Activated CD4-positive, CD25-positive, alpha-beta regulatory T cell treated with anti-CD3 and anti-CD28 coated beads, Interleukin-2, amount 50 U/mL, for 72 hours (primary cell): ENCODE results near the gene SOX12.
A peak's percentile ranks its signal among the peaks of the same experiment; 100 is the strongest.
"Not testable (repeated sequence)": the region's sequence is repeated elsewhere in the genome, so short reads cannot be mapped to it uniquely, and the experiment has no call there.

Source experiments
- DNase-seq: peaks from one replicate; pipeline ENCODE4 v3.0.0; 2021

The SOX12 gene

GRCh38 chr20:329851-330232 lies 4.5 kb downstream of the SOX12 start:
- DNase-seq, result no peak

DNA sequence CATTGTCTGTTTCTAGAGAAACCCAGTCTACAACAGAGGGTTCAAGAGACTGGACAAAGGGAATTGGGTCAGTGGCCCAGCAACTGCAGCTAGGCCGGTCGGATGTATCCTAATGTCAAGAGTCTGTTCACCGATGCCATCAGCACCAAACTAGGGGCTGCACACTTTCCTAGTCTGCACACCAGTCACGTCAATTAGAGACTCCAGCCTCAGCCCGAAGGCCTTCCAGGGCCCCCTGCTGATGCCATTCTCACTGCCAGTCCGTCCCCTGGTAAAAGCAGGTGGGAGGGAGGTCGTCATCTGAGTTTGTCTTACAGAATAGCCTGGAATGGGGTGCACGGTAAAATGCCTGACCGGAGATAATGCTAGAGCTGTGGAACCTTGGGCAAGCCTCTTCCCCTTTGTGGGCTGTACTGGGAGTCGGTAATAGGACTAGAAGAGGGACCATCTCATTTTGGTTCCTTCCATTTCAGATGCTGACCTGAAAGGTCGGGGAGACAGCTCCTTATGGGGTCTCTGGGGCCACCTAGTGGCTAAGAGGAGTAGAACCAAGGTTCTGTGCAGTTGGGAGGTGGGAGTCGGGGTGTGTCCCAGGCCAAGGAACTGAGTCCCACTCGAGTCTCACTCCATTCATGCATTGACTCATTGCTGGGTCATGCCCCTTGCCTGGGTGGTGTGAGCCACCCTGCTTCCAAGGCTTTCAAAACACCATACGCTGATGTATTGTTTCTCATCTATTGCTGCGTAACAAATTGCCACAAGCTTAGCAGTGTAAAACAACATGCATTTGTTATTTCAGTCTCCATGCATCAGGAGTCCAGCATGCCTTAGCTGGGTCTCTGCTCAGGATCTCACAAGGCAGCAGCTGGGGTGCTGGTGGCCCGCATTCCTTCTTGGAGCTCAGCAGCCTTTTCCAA lies 5.1 kb downstream of the SOX12 start:
- peak; percentile 57 for DNase-seq

- DNase-seq, result no peak
Measured at GRCh38 chr20:334578-334977, 9.2 kb downstream of the SOX12 start.

DNA sequence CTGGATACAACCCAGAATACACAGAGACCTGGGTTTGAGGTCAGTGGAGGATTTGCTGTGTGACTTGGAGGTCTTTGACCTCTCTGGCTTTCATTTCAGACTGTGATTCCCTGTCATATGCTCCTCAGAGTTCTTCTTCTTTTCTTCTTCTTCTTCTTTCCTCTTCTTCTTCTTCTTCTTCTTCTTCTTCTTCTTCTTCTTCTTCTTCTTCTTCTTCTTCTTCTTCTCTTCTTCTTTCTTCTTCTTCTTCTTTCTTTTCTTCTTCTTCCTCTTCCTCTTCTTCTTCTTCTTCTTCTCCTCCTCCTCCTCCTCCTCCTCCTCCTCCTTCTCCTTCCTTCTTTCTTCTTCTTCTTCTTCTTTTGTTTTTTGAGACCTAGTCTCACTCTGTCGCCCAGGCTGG lies 10.7 kb downstream of the SOX12 start:
- DNase-seq, result not testable (repeated sequence)

DNA sequence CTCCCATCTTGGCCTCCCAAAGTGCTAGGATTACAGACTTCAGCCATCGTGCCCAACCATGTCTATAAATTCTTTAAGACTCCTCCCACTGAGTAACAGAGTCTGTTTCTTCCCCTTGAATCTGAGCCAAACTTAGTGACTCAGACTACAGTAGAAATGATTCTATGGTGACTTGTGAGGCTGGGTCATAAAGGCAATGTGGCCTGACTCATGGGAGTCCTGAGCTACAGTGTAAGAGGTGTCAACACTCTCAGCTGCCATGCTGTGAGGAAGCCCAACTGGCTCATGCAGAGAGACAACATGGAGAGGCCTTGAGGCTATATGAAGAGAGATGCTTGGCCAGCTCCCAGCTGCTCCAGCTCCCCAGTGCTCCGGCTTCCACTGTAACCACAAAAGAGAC lies 16.3 kb downstream of the SOX12 start:
- no peak for DNase-seq

- DNase-seq, result no peak
Measured at GRCh38 chr20:343107-343506, 17.8 kb downstream of the SOX12 start.

- no peak for DNase-seq
Measured at GRCh38 chr20:346033-346639, 20.8 kb downstream of the SOX12 start.

GRCh38 chr20:346640-347316 lies 21.4 kb downstream of the SOX12 start, which contains the start of gene NRSN2:
Gene NRSN2, plus strand, starts transcription at chr20:347111. Its CDS starts 2,533 bp downstream, at chr20:349644.
- peak; percentile 50 for DNase-seq

DNA sequence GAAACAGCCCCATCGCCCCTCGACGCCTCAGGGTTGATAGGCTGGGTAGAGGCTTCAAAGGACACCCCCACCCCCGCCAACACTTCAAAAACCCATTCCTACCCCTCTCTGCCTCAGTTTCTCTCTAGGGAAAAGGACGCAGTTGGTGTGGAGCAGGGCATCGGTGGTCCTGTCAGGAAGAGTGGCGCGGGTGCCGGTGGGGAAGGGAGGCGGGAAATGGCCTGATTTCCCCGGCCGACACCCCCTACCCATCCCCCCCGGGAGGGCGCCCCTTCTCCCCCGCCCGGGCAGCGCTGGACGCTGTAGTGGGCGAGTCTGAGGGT lies 21.9 kb downstream of the SOX12 start:
- no peak for DNase-seq

GRCh38 chr20:347640-348484 lies 22.5 kb downstream of the SOX12 start:
- DNase-seq, result peak; percentile 66

DNA sequence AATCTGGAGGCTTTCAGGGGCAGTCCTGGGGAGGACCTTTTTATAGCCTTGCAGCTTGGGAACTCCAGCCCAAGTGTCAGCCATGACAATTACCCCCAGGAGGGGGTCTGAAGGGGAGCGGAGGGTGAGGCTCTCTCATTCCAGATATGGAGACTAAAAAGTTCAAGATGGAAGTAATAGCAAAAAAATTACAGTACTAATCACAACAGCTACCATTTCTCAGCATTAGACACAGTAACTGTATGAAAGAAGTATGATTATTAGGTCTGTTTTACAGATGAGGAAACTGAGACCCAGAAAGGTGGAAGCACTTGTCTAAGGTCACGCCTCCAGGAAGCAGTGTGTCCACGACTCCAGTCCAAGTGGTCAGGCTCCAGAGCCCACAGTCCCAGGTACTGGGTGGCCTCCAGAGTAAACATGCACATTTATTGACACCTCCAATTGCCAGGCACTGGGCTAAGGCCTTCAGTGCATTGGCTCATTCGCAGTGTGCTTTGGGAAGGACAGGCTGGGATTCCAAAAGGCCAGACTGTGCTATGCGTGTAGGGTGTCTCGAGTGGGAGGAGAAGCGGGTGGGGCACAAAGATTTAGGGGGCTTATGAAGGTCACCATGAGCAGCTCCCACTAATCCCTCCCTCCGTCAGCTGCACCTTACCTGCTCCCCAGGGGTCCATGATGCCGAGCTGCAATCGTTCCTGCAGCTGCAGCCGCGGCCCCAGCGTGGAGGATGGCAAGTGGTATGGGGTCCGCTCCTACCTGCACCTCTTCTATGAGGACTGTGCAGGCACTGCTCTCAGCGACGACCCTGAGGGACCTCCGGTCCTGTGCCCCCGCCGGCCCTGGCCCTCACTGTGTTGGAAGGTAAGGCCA lies 23.9 kb downstream of the SOX12 start:
- DNase-seq, result no peak

- no peak for DNase-seq
Measured at GRCh38 chr20:353166-353565, 27.8 kb downstream of the SOX12 start.

GRCh38 chr20:354298-354977 lies 29.1 kb downstream of the SOX12 start:
- peak; percentile 81 for DNase-seq

- not testable (repeated sequence) for DNase-seq
Measured at GRCh38 chr20:356154-356553, 30.8 kb downstream of the SOX12 start.

DNA sequence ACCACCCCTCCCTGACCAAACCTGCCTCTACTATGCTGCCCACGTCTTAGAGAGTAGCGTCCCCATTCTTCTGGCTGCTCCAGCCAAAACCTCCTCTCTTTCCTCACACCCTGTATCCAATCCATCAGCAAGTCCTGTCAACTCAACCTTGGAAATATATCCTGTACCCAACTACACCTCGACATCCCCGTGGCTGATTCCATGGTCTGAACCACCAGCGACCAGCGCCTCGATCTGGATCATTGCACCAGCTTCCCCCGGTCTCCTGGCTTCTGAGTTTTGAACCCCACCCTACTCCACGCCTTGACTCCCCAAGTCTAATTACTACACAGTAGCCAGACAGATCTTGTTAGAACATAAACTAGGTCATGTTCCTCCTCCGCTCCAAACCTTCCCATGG lies 31.4 kb downstream of the SOX12 start:
- DNase-seq, result no peak

DNA sequence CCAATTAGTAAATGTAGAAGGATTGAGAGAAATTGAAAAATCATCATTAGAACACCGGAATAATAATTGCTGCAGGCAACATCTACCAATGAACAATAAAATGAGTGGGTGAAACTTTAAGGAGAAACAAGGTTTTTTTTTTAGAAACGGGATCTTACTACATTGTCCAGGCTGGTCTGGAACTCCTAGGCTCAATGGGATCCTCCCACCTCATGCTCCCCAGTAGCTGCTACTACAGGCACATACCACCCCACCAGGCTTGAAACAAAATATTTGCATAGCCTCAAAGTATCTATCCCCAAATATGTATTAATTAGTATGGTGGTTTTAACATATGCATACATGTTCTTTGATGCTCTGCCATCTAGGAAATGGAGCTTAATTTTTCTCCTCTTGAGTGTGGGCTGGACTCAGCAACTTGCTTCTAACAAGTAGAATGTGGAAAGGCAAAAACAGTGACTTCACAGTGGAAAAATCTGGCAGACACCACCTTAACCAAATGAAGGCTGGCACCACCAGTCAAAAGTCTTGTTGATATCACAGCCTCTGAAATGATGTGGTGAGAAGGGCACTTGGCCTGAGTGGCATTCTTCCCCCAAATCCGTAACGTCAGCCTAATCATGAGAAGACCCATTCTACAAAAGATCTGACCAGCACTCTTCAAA lies 33.7 kb downstream of the SOX12 start:
- DNase-seq, result no peak

GRCh38 chr20:361561-361960 lies 36.2 kb downstream of the SOX12 start:
- no peak for DNase-seq

- no peak for DNase-seq
Measured at GRCh38 chr20:362271-363254, 37.2 kb downstream of the SOX12 start.

GRCh38 chr20:363319-364078 lies 38.1 kb downstream of the SOX12 start:
- no peak for DNase-seq
